22Rv1 (cell line): ENCODE measurements around the gene SLFN5.

Experiments
- H3K27ac ChIP-seq: fragments of 450-650 bp; 2 replicates; pipeline ENCODE4 v1.5.1; 2017
- ZFX ChIP-seq: fragments of 450-650 bp; IDR thresholded peaks from 2 replicates; pipeline ENCODE4 v1.6.1; 2017; ENCODE audit warnings: antibody characterized with exemption, borderline replicate concordance
- TF ChIP-seq, protein P1 (sequence below): fragments of 450-650 bp; IDR thresholded peaks from 2 replicates; pipeline ENCODE4 v1.5.1; 2017; ENCODE audit warnings: mild to moderate bottlenecking

The SLFN5 gene

DNA sequence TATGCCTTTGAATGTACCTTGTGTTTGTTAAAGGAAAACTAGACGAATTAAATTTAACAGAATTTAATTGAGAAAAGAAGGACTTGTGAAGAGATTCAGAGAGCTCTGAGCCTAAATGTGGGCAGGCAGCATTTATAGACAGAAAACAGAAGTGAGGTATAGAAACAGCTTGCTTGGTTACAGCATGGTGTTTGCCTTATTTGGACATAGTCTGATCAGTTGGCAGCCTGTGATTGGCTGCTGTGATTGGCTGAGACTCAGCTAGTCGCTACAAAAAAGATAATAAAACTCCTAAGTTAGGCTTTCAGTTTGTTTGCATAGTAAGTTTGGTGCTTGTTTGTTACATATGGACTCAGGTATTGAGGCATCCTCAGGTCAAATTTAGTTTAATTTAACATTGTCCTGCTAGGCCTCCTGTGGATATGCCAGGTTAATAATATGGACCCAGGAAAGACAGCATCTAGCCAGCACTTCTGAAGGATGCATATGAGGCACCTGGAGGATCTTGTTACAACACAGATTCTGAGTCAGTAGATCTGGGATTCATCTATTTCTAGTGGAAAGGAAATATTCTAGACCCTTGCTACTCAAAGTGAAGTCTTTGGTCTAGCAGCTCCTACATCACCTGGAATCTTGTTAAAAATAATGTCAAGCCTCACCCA, 43.4 kb downstream of the SLFN5 start:
- TF ChIP-seq ZFX: no peak
- TF ChIP-seq, protein P1, sequence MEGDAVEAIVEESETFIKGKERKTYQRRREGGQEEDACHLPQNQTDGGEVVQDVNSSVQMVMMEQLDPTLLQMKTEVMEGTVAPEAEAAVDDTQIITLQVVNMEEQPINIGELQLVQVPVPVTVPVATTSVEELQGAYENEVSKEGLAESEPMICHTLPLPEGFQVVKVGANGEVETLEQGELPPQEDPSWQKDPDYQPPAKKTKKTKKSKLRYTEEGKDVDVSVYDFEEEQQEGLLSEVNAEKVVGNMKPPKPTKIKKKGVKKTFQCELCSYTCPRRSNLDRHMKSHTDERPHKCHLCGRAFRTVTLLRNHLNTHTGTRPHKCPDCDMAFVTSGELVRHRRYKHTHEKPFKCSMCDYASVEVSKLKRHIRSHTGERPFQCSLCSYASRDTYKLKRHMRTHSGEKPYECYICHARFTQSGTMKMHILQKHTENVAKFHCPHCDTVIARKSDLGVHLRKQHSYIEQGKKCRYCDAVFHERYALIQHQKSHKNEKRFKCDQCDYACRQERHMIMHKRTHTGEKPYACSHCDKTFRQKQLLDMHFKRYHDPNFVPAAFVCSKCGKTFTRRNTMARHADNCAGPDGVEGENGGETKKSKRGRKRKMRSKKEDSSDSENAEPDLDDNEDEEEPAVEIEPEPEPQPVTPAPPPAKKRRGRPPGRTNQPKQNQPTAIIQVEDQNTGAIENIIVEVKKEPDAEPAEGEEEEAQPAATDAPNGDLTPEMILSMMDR: no peak
- H3K27ac ChIP-seq: no peak overlapping the region

DNA sequence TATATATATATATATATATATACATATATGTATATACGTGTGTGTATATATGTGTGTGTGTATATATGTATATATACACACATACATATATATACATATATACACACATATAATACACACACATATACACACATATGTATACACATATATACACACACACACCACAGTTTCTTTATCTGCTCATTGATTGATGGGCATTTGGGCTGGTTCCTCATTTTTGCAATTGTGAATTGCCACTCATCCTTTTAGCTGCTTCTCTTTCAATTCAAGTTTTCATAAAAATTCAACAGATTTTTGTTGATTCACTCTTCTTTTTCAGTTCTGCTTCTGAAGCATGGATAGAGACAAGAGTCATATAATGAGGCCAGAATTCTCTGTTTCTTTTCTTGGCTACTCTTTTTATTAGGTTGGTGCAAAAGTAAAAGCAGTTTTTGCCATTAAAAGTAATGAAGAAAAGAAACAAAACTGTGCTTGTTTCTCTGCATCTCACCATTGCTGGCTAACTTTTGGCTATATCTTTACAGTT, 44.5 kb downstream of the SLFN5 start:
- H3K27ac ChIP-seq: no peak overlapping the region
- TF ChIP-seq ZFX: no peak
- TF ChIP-seq, protein P1: no peak

DNA sequence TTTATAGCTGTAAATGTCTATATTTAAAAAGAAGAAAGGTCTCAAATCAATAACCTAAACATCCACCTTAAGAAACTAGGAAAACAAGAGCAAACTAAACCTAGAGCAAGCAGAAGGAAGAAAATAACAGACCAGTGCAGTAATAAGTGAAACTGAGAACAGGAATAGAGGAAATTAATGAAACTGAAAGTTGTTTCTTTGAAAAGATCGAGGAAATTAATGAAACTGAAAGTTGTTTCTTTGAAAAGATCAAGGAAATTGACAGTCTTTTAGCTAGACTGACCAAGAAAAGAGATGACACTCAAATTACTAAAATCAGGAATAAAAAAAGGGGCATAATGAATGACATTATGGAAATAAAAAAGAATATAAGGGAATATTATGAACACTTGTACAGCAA, 46.4 kb downstream of the SLFN5 start:
- no peak for TF ChIP-seq ZFX
- TF ChIP-seq, protein P1: no peak
- H3K27ac ChIP-seq: no peak overlapping the region

DNA sequence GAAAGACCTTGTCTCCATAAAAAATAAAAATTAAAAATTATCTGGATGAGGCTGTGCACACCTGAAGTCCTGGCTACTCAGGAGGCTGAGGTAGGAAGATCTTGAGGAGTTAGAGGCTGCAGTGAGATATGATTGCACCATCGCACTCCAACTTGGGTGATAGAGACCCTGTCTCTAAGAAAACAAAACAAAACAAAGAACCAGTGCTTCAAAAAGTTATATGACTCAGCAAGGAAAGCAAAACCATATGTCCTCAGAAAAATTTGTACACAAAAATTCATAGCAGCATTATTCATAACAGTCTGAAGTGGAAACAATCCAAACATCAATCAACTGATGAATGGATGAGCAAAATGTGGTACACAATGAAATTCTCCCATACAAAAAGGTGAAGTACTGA, 48.9 kb downstream of the SLFN5 start:
- no peak overlapping the region for H3K27ac ChIP-seq
- no peak for TF ChIP-seq ZFX
- TF ChIP-seq, protein P1: no peak

DNA sequence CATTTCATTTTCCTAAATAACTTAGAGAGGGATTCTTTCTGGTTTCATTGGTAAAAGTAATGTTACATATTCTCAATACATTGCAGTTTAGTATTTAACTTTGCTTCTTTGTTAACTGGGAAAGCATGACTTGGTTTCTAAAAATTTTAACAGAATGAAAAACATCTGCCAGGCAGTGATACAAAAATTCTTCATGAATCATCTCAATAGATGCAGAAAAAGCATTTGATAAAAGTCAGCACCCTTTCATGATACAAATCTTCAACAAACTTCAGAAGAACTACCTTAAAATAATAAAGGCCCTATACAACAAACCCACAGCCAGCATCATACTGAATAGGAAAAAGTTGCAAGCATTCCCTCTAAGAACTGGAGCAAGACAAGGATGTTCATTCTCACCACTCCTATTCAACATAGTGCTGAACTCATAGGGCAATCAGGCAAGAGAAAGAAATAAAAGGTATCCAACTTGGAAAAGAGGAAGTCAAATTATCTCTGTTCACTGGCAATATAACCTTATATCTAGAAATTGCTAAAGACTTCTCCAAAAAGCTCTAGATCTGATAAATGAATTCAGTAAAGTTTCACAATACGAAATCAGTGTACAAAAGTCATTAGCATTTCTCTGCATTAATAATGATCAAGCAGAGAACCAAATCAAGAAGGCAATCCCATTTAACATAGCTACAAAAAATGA, 50.4 kb downstream of the SLFN5 start:
- H3K27ac ChIP-seq: no peak overlapping the region
- TF ChIP-seq ZFX: no peak

DNA sequence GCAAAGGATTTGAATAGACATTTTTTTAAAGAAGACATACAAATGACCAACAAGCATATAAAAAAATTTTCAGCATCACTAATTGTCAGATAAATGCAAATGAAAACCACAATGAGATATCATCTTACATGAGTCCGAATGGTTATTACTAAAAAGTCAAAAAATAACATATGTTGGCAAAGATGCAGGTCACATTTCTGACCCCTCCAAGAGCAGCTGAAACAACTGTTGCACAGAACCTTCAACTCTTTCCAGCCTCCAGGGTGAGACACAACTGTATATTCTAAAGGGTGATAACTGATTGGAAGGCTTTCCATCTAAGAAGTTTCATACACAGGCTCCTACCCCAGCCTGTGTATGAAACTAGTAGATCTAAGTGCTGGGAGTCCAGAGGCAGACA, 51.9 kb downstream of the SLFN5 start:
- TF ChIP-seq, protein P1: no peak
- TF ChIP-seq ZFX: no peak
- no peak overlapping the region for H3K27ac ChIP-seq

DNA sequence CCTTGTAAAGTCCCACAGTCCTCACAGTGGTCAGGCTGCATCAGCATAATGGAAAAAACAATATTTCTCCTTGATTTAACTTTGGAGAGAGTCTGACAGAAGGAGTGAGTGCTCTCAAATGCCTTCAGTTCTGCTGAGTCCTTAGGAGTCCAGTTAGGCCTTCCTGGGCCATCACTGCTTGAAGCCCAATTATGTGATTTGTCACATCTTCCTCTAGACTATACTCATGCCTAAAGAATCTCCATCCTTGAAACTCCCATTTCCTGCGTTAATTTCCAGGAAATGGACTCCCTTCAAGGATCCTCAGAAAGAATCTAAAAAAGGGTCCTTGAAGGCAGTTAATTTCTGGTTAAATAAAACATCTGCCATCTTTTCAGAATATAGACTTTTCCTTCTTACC, 52.8 kb downstream of the SLFN5 start:
- no peak for TF ChIP-seq ZFX
- TF ChIP-seq, protein P1: no peak
- H3K27ac ChIP-seq: no peak overlapping the region
